ENCODE data around the gene DUXB. TPM values are rescaled to one million over a fixed set of nuclear protein-coding genes. Genes with fewer than 3 reads are reported as not detected.

DUXB gene
- total and polyA plus RNA-seq, 2 donors, result 0.14 TPM; not detected in 1

- Histone ChIP-seq H3K27ac (ENCODE audit: low read depth in 1 of 2, low read length in 1 of 2) (no peak overlapping the region), H3K4me1 (ENCODE audit: control insufficient read depth in 2 of 2, insufficient read depth in 2 of 2, low read length in 2 of 2) (no peaks in the 10 kb centered on the region), H3K9me3 (ENCODE audit: control insufficient read depth in 2 of 2, insufficient read depth in 1 of 2, low read length in 1 of 2) (no peaks in the 10 kb centered on the region), H3K4me3 (ENCODE audit: low read length in 2 of 2) (no peak overlapping the region), H3K27me3 (ENCODE audit: control insufficient read depth in 2 of 2, insufficient read depth in 1 of 2, low read length in 1 of 2) (no peaks in the 10 kb centered on the region), H3K36me3 (ENCODE audit: control insufficient read depth in 2 of 2, insufficient read depth in 2 of 2, low read length in 1 of 2) (no peaks in the 10 kb centered on the region)
- no peak for DNase-seq (ENCODE audit: low read depth in 6 of 9, low spot score in 9 of 9)
- 94% methylated on average over 14 of the region's 14 CpGs for WGBS
These were observed 19.0 kb downstream of the DUXB start for GRCh38 chr16:75682308-75682707.

- WGBS, result 93% methylated on average over 5 of the region's 5 CpGs
- Histone ChIP-seq H3K27me3 (ENCODE audit: control insufficient read depth in 2 of 2, insufficient read depth in 1 of 2, low read length in 1 of 2) (no peaks in the 10 kb centered on the region), H3K4me1 (ENCODE audit: control insufficient read depth in 2 of 2, insufficient read depth in 2 of 2, low read length in 2 of 2) (no peaks in the 10 kb centered on the region), H3K36me3 (ENCODE audit: control insufficient read depth in 2 of 2, insufficient read depth in 2 of 2, low read length in 1 of 2) (no peaks in the 10 kb centered on the region), H3K4me3 (ENCODE audit: low read length in 2 of 2) (no peak overlapping the region), H3K9me3 (ENCODE audit: control insufficient read depth in 2 of 2, insufficient read depth in 1 of 2, low read length in 1 of 2) (no peaks in the 10 kb centered on the region), H3K27ac (ENCODE audit: low read depth in 1 of 2, low read length in 1 of 2) (no peak overlapping the region)
- DNase-seq (ENCODE audit: low read depth in 6 of 9, low spot score in 9 of 9), result no peak
These were observed 21.9 kb downstream of the DUXB start for GRCh38 chr16:75679366-75679765.

GRCh38 chr16:75676909-75677308 is 24.4 kb downstream of the DUXB start, which contains the start of gene CPHXL2:
CPHXL2 (minus strand) TSS chr16:75677009; CDS start chr16:75676999, 10 bp downstream.
- WGBS, result 98% methylated on average over 4 of the region's 4 CpGs
- H3K27ac ChIP-seq (ENCODE audit: low read depth in 1 of 2, low read length in 1 of 2), result no peak within 1 kb of the TSS
- no peak for DNase-seq (ENCODE audit: low read depth in 6 of 9, low spot score in 9 of 9)

GRCh38 chr16:75667503-75667902 is 33.8 kb downstream of the DUXB start:
- no peaks in the 10 kb centered on the region for H3K9me3 ChIP-seq (ENCODE audit: control insufficient read depth in 2 of 2, insufficient read depth in 1 of 2, low read length in 1 of 2)
- H3K27ac ChIP-seq (ENCODE audit: low read depth in 1 of 2, low read length in 1 of 2), result no peak overlapping the region
- H3K4me1 ChIP-seq (ENCODE audit: control insufficient read depth in 2 of 2, insufficient read depth in 2 of 2, low read length in 2 of 2), result no peaks in the 10 kb centered on the region
- H3K36me3 ChIP-seq (ENCODE audit: control insufficient read depth in 2 of 2, insufficient read depth in 2 of 2, low read length in 1 of 2), result no peaks in the 10 kb centered on the region
- no peak for DNase-seq (ENCODE audit: low read depth in 6 of 9, low spot score in 9 of 9)
- H3K27me3 ChIP-seq (ENCODE audit: control insufficient read depth in 2 of 2, insufficient read depth in 1 of 2, low read length in 1 of 2), result no peaks in the 10 kb centered on the region
- H3K4me3 ChIP-seq (ENCODE audit: low read length in 2 of 2), result no peak overlapping the region

More at GRCh38 chr16:75676909-75677308, 24.4 kb downstream of the DUXB start, which contains the start of gene CPHXL2:
- H3K36me3 ChIP-seq (ENCODE audit: control insufficient read depth in 2 of 2, insufficient read depth in 2 of 2, low read length in 1 of 2), result no peaks in the 10 kb centered on the region
- H3K27me3 ChIP-seq (ENCODE audit: control insufficient read depth in 2 of 2, insufficient read depth in 1 of 2, low read length in 1 of 2), result no peaks in the 10 kb centered on the region
- H3K4me3 ChIP-seq (ENCODE audit: low read length in 2 of 2), result no peak within 1 kb of the TSS
- no peaks in the 10 kb centered on the region for H3K4me1 ChIP-seq (ENCODE audit: control insufficient read depth in 2 of 2, insufficient read depth in 2 of 2, low read length in 2 of 2)
- H3K9me3 ChIP-seq (ENCODE audit: control insufficient read depth in 2 of 2, insufficient read depth in 1 of 2, low read length in 1 of 2), result no peaks in the 10 kb centered on the region

- H3K27me3 ChIP-seq (ENCODE audit: control insufficient read depth in 2 of 2, insufficient read depth in 1 of 2, low read length in 1 of 2), result no peaks in the 10 kb centered on the region
- DNase-seq (ENCODE audit: low read depth in 6 of 9, low spot score in 9 of 9), result no peak
- no peak overlapping the region for H3K4me3 ChIP-seq (ENCODE audit: low read length in 2 of 2)
- H3K36me3 ChIP-seq (ENCODE audit: control insufficient read depth in 2 of 2, insufficient read depth in 2 of 2, low read length in 1 of 2), result peaks cover 33 to 37% of the 10 kb centered on the region in 2 donors
- H3K27ac ChIP-seq (ENCODE audit: low read depth in 1 of 2, low read length in 1 of 2), result no peak overlapping the region
- WGBS, result 97% methylated on average over 4 of the region's 4 CpGs
- no peaks in the 10 kb centered on the region for H3K9me3 ChIP-seq (ENCODE audit: control insufficient read depth in 2 of 2, insufficient read depth in 1 of 2, low read length in 1 of 2)
- no peaks in the 10 kb centered on the region for H3K4me1 ChIP-seq (ENCODE audit: control insufficient read depth in 2 of 2, insufficient read depth in 2 of 2, low read length in 2 of 2)
These were observed 40.4 kb downstream of the DUXB start for GRCh38 chr16:75660726-75661302.

- Histone ChIP-seq H3K4me1 (ENCODE audit: control insufficient read depth in 2 of 2, insufficient read depth in 2 of 2, low read length in 2 of 2) (no peaks in the 10 kb centered on the region), H3K27me3 (ENCODE audit: control insufficient read depth in 2 of 2, insufficient read depth in 1 of 2, low read length in 1 of 2) (no peaks in the 10 kb centered on the region), H3K36me3 (ENCODE audit: control insufficient read depth in 2 of 2, insufficient read depth in 2 of 2, low read length in 1 of 2) (peaks cover 38 to 42% of the 10 kb centered on the region in 2 donors), H3K9me3 (ENCODE audit: control insufficient read depth in 2 of 2, insufficient read depth in 1 of 2, low read length in 1 of 2) (no peaks in the 10 kb centered on the region), H3K27ac (ENCODE audit: low read depth in 1 of 2, low read length in 1 of 2) (no peak overlapping the region), H3K4me3 (ENCODE audit: low read length in 2 of 2) (no peak overlapping the region)
- WGBS, result 98% methylated on average over 6 of the region's 6 CpGs
- no peak for DNase-seq (ENCODE audit: low read depth in 6 of 9, low spot score in 9 of 9)
These were observed 40.9 kb downstream of the DUXB start for GRCh38 chr16:75660321-75660720.

- peaks cover 41 to 51% of the 10 kb centered on the region in 2 donors for H3K36me3 ChIP-seq (ENCODE audit: control insufficient read depth in 2 of 2, insufficient read depth in 2 of 2, low read length in 1 of 2)
- WGBS, result 97% methylated on average over 2 of the region's 2 CpGs
- no peak overlapping the region for H3K27ac ChIP-seq (ENCODE audit: low read depth in 1 of 2, low read length in 1 of 2)
- H3K4me1 ChIP-seq (ENCODE audit: control insufficient read depth in 2 of 2, insufficient read depth in 2 of 2, low read length in 2 of 2), result peaks cover 0 to 4% of the 10 kb centered on the region in 2 donors
- H3K9me3 ChIP-seq (ENCODE audit: control insufficient read depth in 2 of 2, insufficient read depth in 1 of 2, low read length in 1 of 2), result no peaks in the 10 kb centered on the region
- H3K4me3 ChIP-seq (ENCODE audit: low read length in 2 of 2), result no peak overlapping the region
- H3K27me3 ChIP-seq (ENCODE audit: control insufficient read depth in 2 of 2, insufficient read depth in 1 of 2, low read length in 1 of 2), result no peaks in the 10 kb centered on the region
- DNase-seq (ENCODE audit: low read depth in 6 of 9, low spot score in 9 of 9), result no peak
These were observed 43.1 kb downstream of the DUXB start for GRCh38 chr16:75658175-75658574.

GRCh38 chr16:75653922-75654321 is 47.3 kb downstream of the DUXB start:
- no peak overlapping the region for H3K27ac ChIP-seq (ENCODE audit: low read depth in 1 of 2, low read length in 1 of 2)
- H3K4me3 ChIP-seq (ENCODE audit: low read length in 2 of 2), result no peak overlapping the region
- peaks cover 30 to 43% of the 10 kb centered on the region in 2 donors for H3K36me3 ChIP-seq (ENCODE audit: control insufficient read depth in 2 of 2, insufficient read depth in 2 of 2, low read length in 1 of 2)
- WGBS, result 88% methylated on average over 1 of the region's 1 CpG
- H3K4me1 ChIP-seq (ENCODE audit: control insufficient read depth in 2 of 2, insufficient read depth in 2 of 2, low read length in 2 of 2), result peaks cover 3 to 17% of the 10 kb centered on the region in 2 donors
- H3K9me3 ChIP-seq (ENCODE audit: control insufficient read depth in 2 of 2, insufficient read depth in 1 of 2, low read length in 1 of 2), result no peaks in the 10 kb centered on the region
- DNase-seq (ENCODE audit: low read depth in 6 of 9, low spot score in 9 of 9), result no peak
- no peaks in the 10 kb centered on the region for H3K27me3 ChIP-seq (ENCODE audit: control insufficient read depth in 2 of 2, insufficient read depth in 1 of 2, low read length in 1 of 2)

- under 1% methylated on average over 62 of the region's 62 CpGs for WGBS
- peak overlapping the region; percentile 100 for H3K27ac ChIP-seq (ENCODE audit: low read depth in 1 of 2, low read length in 1 of 2)
These were observed 52.8 kb downstream of the DUXB start for GRCh38 chr16:75648265-75649076.

More at GRCh38 chr16:75648265-75649076, 52.8 kb downstream of the DUXB start:
- Histone ChIP-seq H3K36me3 (ENCODE audit: control insufficient read depth in 2 of 2, insufficient read depth in 2 of 2, low read length in 1 of 2) (peaks cover 3 to 14% of the 10 kb centered on the region in 2 donors), H3K9me3 (ENCODE audit: control insufficient read depth in 2 of 2, insufficient read depth in 1 of 2, low read length in 1 of 2) (no peaks in the 10 kb centered on the region), H3K27me3 (ENCODE audit: control insufficient read depth in 2 of 2, insufficient read depth in 1 of 2, low read length in 1 of 2) (no peaks in the 10 kb centered on the region), H3K4me3 (ENCODE audit: low read length in 2 of 2) (peak overlapping the region; percentile 76 to 90), H3K4me1 (ENCODE audit: control insufficient read depth in 2 of 2, insufficient read depth in 2 of 2, low read length in 2 of 2) (peaks cover 12 to 27% of the 10 kb centered on the region in 2 donors)
- peak; percentile 77 to 95 (median 86) for DNase-seq (ENCODE audit: low read depth in 6 of 9, low spot score in 9 of 9)

All from thymus (tissue), 11 donors.